ENCODE results near the gene ENPP5. TPM values are rescaled to one million over a fixed set of nuclear protein-coding genes. Genes with fewer than 3 reads are reported as not detected.

Gene ENPP5
- not detected in 2 replicates for total RNA-seq

- Mint-ChIP-seq H3K4me3 (peak within 1 kb of the TSS; percentile 69), H3K36me3 (ENCODE audit: low read depth) (no peaks in the 10 kb centered on the region), H3K9me3 (no peaks in the 10 kb centered on the region), H3K4me1 (peaks cover 16% of the 10 kb centered on the region), H3K27me3 (peaks cover 57% of the 10 kb centered on the region), H3K27ac (no peak within 1 kb of the TSS)
- intact Hi-C loops (cut with micrococcal nuclease): no loop called here
- peak; percentile 75 for DNase-seq
Measured at GRCh38 chr6:46170357-46171289, at the start of gene ENPP5. Gene ENPP5, minus strand, starts transcription at chr6:46170980. Its CDS starts 2,718 bp downstream, at chr6:46168262.

GRCh38 chr6:46219661-46220060 lies 48.9 kb upstream of the ENPP5 start:
- Mint-ChIP-seq H3K4me3 (no peak overlapping the region), H3K36me3 (ENCODE audit: low read depth) (no peaks in the 10 kb centered on the region), H3K4me1 (no peaks in the 10 kb centered on the region), H3K27me3 (peaks cover 4% of the 10 kb centered on the region), H3K9me3 (no peaks in the 10 kb centered on the region), H3K27ac (no peak overlapping the region)
- intact Hi-C loops (cut with micrococcal nuclease): loop anchor here (5.0 kb wide), 1 partner anchor 42 kb away; no protein-coding TSS in a partner anchor
- no peak for DNase-seq

DNA sequence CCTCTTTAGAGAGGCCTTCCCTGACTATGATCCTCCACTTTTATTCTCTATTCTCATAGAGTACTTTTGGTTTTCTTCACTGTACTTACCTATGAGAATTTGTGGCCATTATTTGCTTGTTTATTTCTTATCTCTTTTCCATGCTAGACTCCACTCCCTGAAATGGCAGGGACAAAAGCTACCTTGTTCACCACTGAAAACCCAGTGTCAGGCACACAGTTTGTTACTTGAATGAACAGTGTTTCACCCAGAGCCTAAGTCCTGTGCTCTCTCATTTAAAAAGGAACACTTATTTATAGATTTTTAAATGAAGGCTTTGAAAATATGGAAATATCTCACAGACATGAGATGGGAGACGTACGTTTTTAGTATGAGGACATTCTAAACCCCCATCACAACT lies 47.7 kb upstream of the ENPP5 start:
- peaks cover 4% of the 10 kb centered on the region for H3K27me3 Mint-ChIP-seq
- DNase-seq: no peak
- H3K4me1 Mint-ChIP-seq: no peaks in the 10 kb centered on the region
- H3K4me3 Mint-ChIP-seq: no peak overlapping the region
- H3K36me3 Mint-ChIP-seq (ENCODE audit: low read depth): no peaks in the 10 kb centered on the region
- intact Hi-C loops (cut with micrococcal nuclease): no loop called here
- no peaks in the 10 kb centered on the region for H3K9me3 Mint-ChIP-seq
- H3K27ac Mint-ChIP-seq: no peak overlapping the region

- intact Hi-C loops (cut with micrococcal nuclease): no loop called here
Measured at GRCh38 chr6:46217671-46218131, 46.9 kb upstream of the ENPP5 start.

GRCh38 chr6:46216879-46217278 lies 46.1 kb upstream of the ENPP5 start:
- intact Hi-C loops (cut with micrococcal nuclease): no loop called here
- no peak overlapping the region for H3K27ac Mint-ChIP-seq

More at GRCh38 chr6:46217671-46218131, 46.9 kb upstream of the ENPP5 start:
- Mint-ChIP-seq H3K9me3 (no peaks in the 10 kb centered on the region), H3K27ac (no peak overlapping the region), H3K4me1 (no peaks in the 10 kb centered on the region), H3K4me3 (no peak overlapping the region), H3K27me3 (peaks cover 4% of the 10 kb centered on the region), H3K36me3 (ENCODE audit: low read depth) (no peaks in the 10 kb centered on the region)
- no peak for DNase-seq

DNA sequence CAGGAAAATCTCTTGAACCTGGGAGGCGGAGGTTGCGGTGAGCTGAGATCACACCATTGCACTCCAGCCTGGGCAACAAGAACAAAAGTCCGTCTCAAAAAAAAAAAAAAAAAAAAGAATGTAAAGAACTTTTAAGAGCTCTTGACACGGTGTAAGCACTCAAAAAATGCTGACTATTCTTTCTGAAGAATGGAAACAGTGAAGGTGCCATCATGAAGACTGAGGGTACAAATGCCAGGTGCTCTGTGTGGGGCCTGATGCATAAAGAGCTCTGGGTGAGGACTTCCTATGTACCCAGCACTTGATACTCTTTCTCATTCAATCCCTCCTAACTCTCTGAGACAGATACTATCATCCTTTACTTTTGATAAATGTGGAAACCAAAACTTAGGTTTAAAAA lies 45.0 kb upstream of the ENPP5 start:
- peaks cover 2% of the 10 kb centered on the region for H3K27me3 Mint-ChIP-seq
- intact Hi-C loops (cut with micrococcal nuclease): no loop called here
- no peaks in the 10 kb centered on the region for H3K36me3 Mint-ChIP-seq (ENCODE audit: low read depth)
- H3K9me3 Mint-ChIP-seq: no peaks in the 10 kb centered on the region
- H3K27ac Mint-ChIP-seq: no peak overlapping the region
- no peak for DNase-seq
- H3K4me3 Mint-ChIP-seq: no peak overlapping the region
- H3K4me1 Mint-ChIP-seq: no peaks in the 10 kb centered on the region

More at GRCh38 chr6:46216879-46217278, 46.1 kb upstream of the ENPP5 start:
- no peak for DNase-seq
- Mint-ChIP-seq H3K9me3 (no peaks in the 10 kb centered on the region), H3K27me3 (peaks cover 2% of the 10 kb centered on the region), H3K4me1 (no peaks in the 10 kb centered on the region), H3K4me3 (no peak overlapping the region), H3K36me3 (ENCODE audit: low read depth) (no peaks in the 10 kb centered on the region)

DNA sequence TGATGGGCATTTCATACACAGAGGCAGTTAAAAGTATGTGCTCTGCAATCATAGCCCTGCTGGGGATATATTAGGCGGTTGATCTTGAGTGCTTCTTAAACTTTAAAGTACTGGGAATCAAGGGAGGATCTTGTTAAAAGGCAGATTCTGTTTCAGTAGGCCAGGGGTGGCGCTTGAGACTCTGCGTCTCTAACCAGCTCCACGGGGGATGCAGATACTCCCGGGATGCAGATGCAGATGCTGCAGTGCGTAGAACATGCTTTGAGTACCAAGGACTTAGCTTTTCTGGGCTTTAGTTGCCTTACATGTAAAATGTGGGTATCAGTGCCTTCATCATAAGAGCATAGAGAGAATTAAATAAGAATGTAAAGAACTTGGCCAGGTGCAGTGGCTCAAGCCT lies 44.4 kb upstream of the ENPP5 start:
- Mint-ChIP-seq H3K36me3 (ENCODE audit: low read depth) (no peaks in the 10 kb centered on the region), H3K4me1 (no peaks in the 10 kb centered on the region), H3K27ac (no peak overlapping the region), H3K27me3 (peaks cover 2% of the 10 kb centered on the region), H3K4me3 (no peak overlapping the region), H3K9me3 (no peaks in the 10 kb centered on the region)
- intact Hi-C loops (cut with micrococcal nuclease): no loop called here
- DNase-seq: no peak

DNA sequence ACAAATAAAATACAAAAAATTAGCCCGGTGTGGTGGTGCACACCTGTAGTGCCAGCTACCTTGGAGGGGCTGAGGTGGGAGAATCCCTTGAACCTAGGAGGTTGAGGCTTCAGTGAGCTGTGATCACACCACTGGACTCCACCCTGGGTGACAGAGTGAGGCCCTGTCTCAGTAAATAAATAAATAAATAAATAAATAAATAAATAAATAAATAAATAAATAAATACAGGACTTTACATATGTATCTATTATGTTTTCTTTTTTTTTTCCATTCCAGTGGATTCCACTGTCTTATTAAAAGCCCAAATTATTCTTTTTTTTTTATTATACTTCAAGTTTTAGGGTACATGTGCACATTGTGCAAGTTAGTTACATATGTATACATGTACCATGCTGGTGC lies 41.1 kb upstream of the ENPP5 start:
- Mint-ChIP-seq H3K27ac (no peak overlapping the region), H3K9me3 (no peaks in the 10 kb centered on the region), H3K4me1 (no peaks in the 10 kb centered on the region), H3K27me3 (peaks cover 5% of the 10 kb centered on the region), H3K4me3 (no peak overlapping the region), H3K36me3 (ENCODE audit: low read depth) (no peaks in the 10 kb centered on the region)
- intact Hi-C loops (cut with micrococcal nuclease): no loop called here
- DNase-seq: no peak

DNA sequence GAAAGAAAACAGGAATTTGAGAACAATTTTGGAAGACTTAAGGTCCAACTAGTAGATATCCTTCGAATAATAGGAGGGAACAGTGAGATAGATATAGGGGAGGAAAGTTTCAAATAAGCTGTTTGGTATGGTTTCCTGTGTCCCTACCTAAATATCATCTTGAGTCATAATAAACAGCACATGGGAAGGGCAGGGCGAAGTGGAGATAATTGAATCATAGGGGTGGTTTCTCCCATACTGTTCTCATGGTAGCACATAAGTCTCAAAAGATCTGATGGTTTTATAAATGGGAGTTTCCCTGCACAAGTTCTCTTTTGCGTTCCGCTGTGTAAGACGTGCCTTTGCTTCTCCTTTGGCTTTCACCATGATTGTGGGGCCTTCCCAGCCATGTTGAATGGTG lies 39.5 kb upstream of the ENPP5 start:
- no peaks in the 10 kb centered on the region for H3K4me1 Mint-ChIP-seq
- H3K9me3 Mint-ChIP-seq: no peaks in the 10 kb centered on the region
- DNase-seq: no peak
- no peaks in the 10 kb centered on the region for H3K36me3 Mint-ChIP-seq (ENCODE audit: low read depth)
- no peak overlapping the region for H3K4me3 Mint-ChIP-seq
- intact Hi-C loops (cut with micrococcal nuclease): no loop called here
- H3K27me3 Mint-ChIP-seq: peaks cover 5% of the 10 kb centered on the region
- no peak overlapping the region for H3K27ac Mint-ChIP-seq

DNA sequence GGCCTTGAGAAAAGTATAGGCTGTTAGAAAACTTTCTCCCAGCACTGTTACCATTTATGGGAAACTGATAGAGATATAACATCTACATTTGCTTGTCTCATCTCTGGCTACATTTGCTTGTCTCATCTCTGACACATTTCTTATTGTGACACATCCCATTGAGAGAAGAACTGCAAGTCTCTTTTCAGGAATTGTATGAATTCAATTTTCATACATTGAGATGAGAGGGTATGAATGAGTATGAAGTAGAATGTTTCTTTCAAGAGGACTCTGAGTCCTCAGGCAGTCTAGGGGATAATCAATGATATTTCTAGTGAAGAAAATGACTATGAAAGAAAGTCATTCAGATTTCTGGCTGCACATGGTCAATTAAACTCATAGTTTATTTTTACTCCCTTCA lies 37.5 kb upstream of the ENPP5 start:
- intact Hi-C loops (cut with micrococcal nuclease): no loop called here

DNA sequence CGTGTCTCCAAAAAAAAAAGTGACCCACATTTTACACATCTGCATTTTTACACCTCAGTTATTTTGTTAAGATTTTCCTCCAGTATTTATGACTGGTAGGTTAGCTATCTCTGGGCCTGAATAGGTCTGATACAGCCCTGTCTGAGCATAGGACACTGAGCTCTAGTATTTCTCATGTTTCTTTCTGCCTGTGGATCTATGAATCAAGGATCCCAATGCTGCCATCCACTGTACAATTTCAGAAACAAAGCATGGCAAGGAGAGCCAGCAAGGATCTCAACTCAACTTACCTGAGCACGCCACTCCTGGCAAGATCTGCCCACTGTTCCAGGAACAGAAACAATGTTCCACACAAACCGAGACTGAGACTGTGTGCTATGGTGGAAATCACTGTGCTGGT lies 36.4 kb upstream of the ENPP5 start:
- Mint-ChIP-seq H3K4me3 (no peak overlapping the region), H3K4me1 (no peaks in the 10 kb centered on the region)

More for the DNA sequence above, 37.5 kb upstream of the ENPP5 start:
- Mint-ChIP-seq H3K9me3 (no peaks in the 10 kb centered on the region), H3K36me3 (ENCODE audit: low read depth) (no peaks in the 10 kb centered on the region), H3K4me3 (no peak overlapping the region), H3K4me1 (no peaks in the 10 kb centered on the region), H3K27me3 (peaks cover 5% of the 10 kb centered on the region), H3K27ac (no peak overlapping the region)
- DNase-seq: no peak

DNA sequence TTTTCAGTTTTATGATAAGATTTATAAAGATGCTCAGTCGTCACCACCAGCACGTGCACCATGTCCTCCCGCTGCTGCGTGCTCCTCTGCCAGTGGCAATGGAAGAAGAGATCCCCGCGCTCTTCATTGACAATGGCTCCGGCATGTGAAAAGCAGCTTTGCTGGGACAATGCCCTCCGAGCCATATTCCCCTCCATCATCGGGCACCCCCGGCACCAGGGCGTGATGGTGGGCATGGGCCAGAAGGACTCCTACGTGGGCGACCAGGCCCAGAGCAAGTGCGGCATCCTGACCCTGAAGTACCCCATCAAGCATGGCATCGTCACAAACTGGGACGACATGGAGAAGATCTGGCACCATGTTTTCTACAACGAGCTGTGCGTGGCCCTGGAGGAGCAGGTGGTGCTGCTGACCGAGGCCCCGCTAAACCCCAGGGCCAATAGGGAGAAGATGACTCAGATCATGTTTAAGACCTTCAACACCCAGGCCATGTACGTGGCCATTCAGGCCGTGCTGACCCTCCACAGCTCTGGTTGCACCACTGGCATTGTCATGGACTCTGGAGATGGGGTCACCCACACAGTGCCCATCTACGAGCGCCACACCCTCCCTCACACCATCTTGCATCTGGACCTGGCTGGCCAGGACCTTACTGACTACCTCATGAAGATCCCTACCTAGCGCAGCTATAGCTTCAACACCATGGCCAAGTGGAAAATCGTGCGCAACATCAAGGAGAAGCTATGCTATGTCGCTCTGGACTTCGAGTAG lies 34.3 kb upstream of the ENPP5 start:
- Mint-ChIP-seq H3K4me3 (no peak overlapping the region), H3K27ac (no peak overlapping the region), H3K4me1 (no peaks in the 10 kb centered on the region), H3K36me3 (ENCODE audit: low read depth) (no peaks in the 10 kb centered on the region), H3K9me3 (no peaks in the 10 kb centered on the region), H3K27me3 (peaks cover 9% of the 10 kb centered on the region)
- intact Hi-C loops (cut with micrococcal nuclease): no loop called here
- DNase-seq: no peak

More for the DNA sequence above, 36.4 kb upstream of the ENPP5 start:
- H3K36me3 Mint-ChIP-seq (ENCODE audit: low read depth): no peaks in the 10 kb centered on the region
- peaks cover 5% of the 10 kb centered on the region for H3K27me3 Mint-ChIP-seq
- intact Hi-C loops (cut with micrococcal nuclease): no loop called here
- no peak overlapping the region for H3K27ac Mint-ChIP-seq
- no peaks in the 10 kb centered on the region for H3K9me3 Mint-ChIP-seq
- no peak for DNase-seq

GRCh38 chr6:46203391-46204177 lies 32.8 kb upstream of the ENPP5 start:
- Mint-ChIP-seq H3K27me3 (peaks cover 10% of the 10 kb centered on the region), H3K4me1 (no peaks in the 10 kb centered on the region), H3K27ac (no peak overlapping the region), H3K4me3 (no peak overlapping the region), H3K36me3 (ENCODE audit: low read depth) (no peaks in the 10 kb centered on the region), H3K9me3 (no peaks in the 10 kb centered on the region)
- intact Hi-C loops (cut with micrococcal nuclease): no loop called here
- DNase-seq: no peak

Measured in activated CD4-positive, alpha-beta T cell treated with anti-CD3 and anti-CD28 coated beads, Interleukin-2, amount 10 ng/mL, durations not matched to agents 24 days and 14 days (primary cell).